Measurements from ENCODE around the gene SUV39H2.

The SUV39H2 gene

GRCh38 chr10:14947268-14947667 lies 68.6 kb downstream of the SUV39H2 start:
- POLR2A ChIA-PET, result interaction anchor here (2.4 kb wide), 1 partner anchor 12 kb away, joined by 7 read pairs; the partner anchor contains the start of gene MEIG1
- no peak for TF ChIP-seq ZNF384 (IDR thresholded peaks at IDR 0.05)
- no peak for TF ChIP-seq TARDBP (IDR thresholded peaks at IDR 0.05)
- no peak for TF ChIP-seq L3MBTL2 (conservative IDR thresholded peaks at IDR 0.05)
- TF ChIP-seq SP1 (IDR thresholded peaks at IDR 0.05), result no peak
- TF ChIP-seq LEF1 (IDR thresholded peaks at IDR 0.05; ENCODE audit: borderline replicate concordance), result no peak
- TF ChIP-seq FOXK2 (IDR thresholded peaks at IDR 0.05), result no peak
- TF ChIP-seq PKNOX1 (IDR thresholded peaks at IDR 0.05), result no peak
- no peak for TF ChIP-seq HDGF (IDR thresholded peaks at IDR 0.05; ENCODE audit: borderline replicate concordance)
- no peak for TF ChIP-seq BHLHE40 (IDR thresholded peaks at IDR 0.05; ENCODE audit: borderline replicate concordance)
- no peak for TF ChIP-seq ELF4 (IDR thresholded peaks at IDR 0.05)
- TF ChIP-seq ARNT (IDR thresholded peaks at IDR 0.05), result no peak
- no peak for TF ChIP-seq SUZ12 (IDR thresholded peaks at IDR 0.05)
- no peak for TF ChIP-seq NFRKB (IDR thresholded peaks at IDR 0.05)
- TF ChIP-seq CTBP1 (IDR thresholded peaks at IDR 0.05; ENCODE audit: borderline replicate concordance), result no peak
- CTCF ChIA-PET, result no interaction called here
- DNase-seq (ENCODE audit: extremely low spot score), result no peak

- POLR2A ChIA-PET, result interaction anchor here (2.1 kb wide), 1 partner anchor 10 kb away, joined by 7 read pairs; the partner anchor contains the start of gene MEIG1
These were observed 70.6 kb downstream of the SUV39H2 start for GRCh38 chr10:14949291-14949690.

GRCh38 chr10:14952851-14953423 lies 74.3 kb downstream of the SUV39H2 start:
- TF ChIP-seq LEF1 (IDR thresholded peaks at IDR 0.05; ENCODE audit: borderline replicate concordance), result no peak
- no peak for TF ChIP-seq ELF4 (IDR thresholded peaks at IDR 0.05)
- TF ChIP-seq BHLHE40 (IDR thresholded peaks at IDR 0.05; ENCODE audit: borderline replicate concordance), result no peak
- TF ChIP-seq FOXA1 (IDR thresholded peaks at IDR 0.05), result no peak
- no peak for TF ChIP-seq SP1 (IDR thresholded peaks at IDR 0.05)
- no peak for TF ChIP-seq PKNOX1 (IDR thresholded peaks at IDR 0.05)
- TF ChIP-seq FOXK2 (IDR thresholded peaks at IDR 0.05), result no peak
- TF ChIP-seq L3MBTL2 (conservative IDR thresholded peaks at IDR 0.05), result no peak
- TF ChIP-seq TARDBP (IDR thresholded peaks at IDR 0.05), result no peak
- no peak for TF ChIP-seq NFRKB (IDR thresholded peaks at IDR 0.05)
- no peak for TF ChIP-seq ARNT (IDR thresholded peaks at IDR 0.05)
- DNase-seq (ENCODE audit: extremely low spot score), result no peak
- ChIA-PET POLR2A (interaction anchor here (0.8 to 2.9 kb wide), 8 partner anchors 9 to 1651 kb away, joined by 3 to 30 read pairs (median 5); partner anchors contain the start of genes CDNF, HSPA14, MSANTD7 and RPP38), CTCF (interaction anchor here (0.5 to 1.2 kb wide), 6 partner anchors 19 to 1132 kb away, joined by 3 to 4 read pairs (median 4); partner anchors contain the start of gene CDNF)

More at GRCh38 chr10:14949291-14949690, 70.6 kb downstream of the SUV39H2 start:
- DNase-seq (ENCODE audit: extremely low spot score), result no peak
- CTCF ChIA-PET, result no interaction called here
- TF ChIP-seq FOXA1 (IDR thresholded peaks at IDR 0.05) (no peak), BHLHE40 (IDR thresholded peaks at IDR 0.05; ENCODE audit: borderline replicate concordance) (no peak), SP1 (IDR thresholded peaks at IDR 0.05) (no peak), TARDBP (IDR thresholded peaks at IDR 0.05) (no peak), FOXK2 (IDR thresholded peaks at IDR 0.05) (no peak), L3MBTL2 (conservative IDR thresholded peaks at IDR 0.05) (no peak), ELF4 (IDR thresholded peaks at IDR 0.05) (no peak), ZNF384 (IDR thresholded peaks at IDR 0.05) (no peak), ARNT (IDR thresholded peaks at IDR 0.05) (no peak), LEF1 (IDR thresholded peaks at IDR 0.05; ENCODE audit: borderline replicate concordance) (no peak), PKNOX1 (IDR thresholded peaks at IDR 0.05) (no peak), FOXM1 (IDR thresholded peaks at IDR 0.05; ENCODE audit: borderline replicate concordance) (no peak), NFRKB (IDR thresholded peaks at IDR 0.05) (no peak)

- POLR2A ChIA-PET, result interaction anchor here (0.6 to 2.9 kb wide), 15 partner anchors 8 to 1651 kb away, joined by 3 to 30 read pairs (median 4); partner anchors contain the start of genes CDNF, HSPA14, MSANTD7 and RPP38
- TF ChIP-seq ELF4 (IDR thresholded peaks at IDR 0.05), result no peak
- no peak for TF ChIP-seq SP1 (IDR thresholded peaks at IDR 0.05)
- no peak for TF ChIP-seq BHLHE40 (IDR thresholded peaks at IDR 0.05; ENCODE audit: borderline replicate concordance)
- no peak for TF ChIP-seq PKNOX1 (IDR thresholded peaks at IDR 0.05)
- no peak for TF ChIP-seq FOXK2 (IDR thresholded peaks at IDR 0.05)
- TF ChIP-seq CTBP1 (IDR thresholded peaks at IDR 0.05; ENCODE audit: borderline replicate concordance), result no peak
- no peak for TF ChIP-seq ARNT (IDR thresholded peaks at IDR 0.05)
- TF ChIP-seq ZNF384 (IDR thresholded peaks at IDR 0.05), result no peak
- no peak for TF ChIP-seq FOXM1 (IDR thresholded peaks at IDR 0.05; ENCODE audit: borderline replicate concordance)
- no peak for TF ChIP-seq SUZ12 (IDR thresholded peaks at IDR 0.05)
- no peak for TF ChIP-seq NFRKB (IDR thresholded peaks at IDR 0.05)
- TF ChIP-seq LEF1 (IDR thresholded peaks at IDR 0.05; ENCODE audit: borderline replicate concordance), result no peak
- TF ChIP-seq HDGF (IDR thresholded peaks at IDR 0.05; ENCODE audit: borderline replicate concordance), result no peak
- no peak for TF ChIP-seq L3MBTL2 (conservative IDR thresholded peaks at IDR 0.05)
- no peak for TF ChIP-seq FOXA1 (IDR thresholded peaks at IDR 0.05)
- no peak for TF ChIP-seq TARDBP (IDR thresholded peaks at IDR 0.05)
- DNase-seq (ENCODE audit: extremely low spot score), result peak; percentile 48
- CTCF ChIA-PET, result interaction anchor here (0.9 to 1.2 kb wide), 4 partner anchors 18 to 152 kb away, joined by 3 to 4 read pairs (median 3); partner anchors contain the start of gene CDNF
These were observed 74.8 kb downstream of the SUV39H2 start for GRCh38 chr10:14953424-14954000.
